Amygdala (tissue), 56 donors: ENCODE data around the gene EED.
A peak's percentile ranks its signal among the peaks of the same experiment; 100 is the strongest.

Experiments
- DNase-seq, 56 donors: peaks; one replicate each; lab custom pipeline; 2025; lab: John Stamatoyannopoulos, UW

The EED gene, protein sequence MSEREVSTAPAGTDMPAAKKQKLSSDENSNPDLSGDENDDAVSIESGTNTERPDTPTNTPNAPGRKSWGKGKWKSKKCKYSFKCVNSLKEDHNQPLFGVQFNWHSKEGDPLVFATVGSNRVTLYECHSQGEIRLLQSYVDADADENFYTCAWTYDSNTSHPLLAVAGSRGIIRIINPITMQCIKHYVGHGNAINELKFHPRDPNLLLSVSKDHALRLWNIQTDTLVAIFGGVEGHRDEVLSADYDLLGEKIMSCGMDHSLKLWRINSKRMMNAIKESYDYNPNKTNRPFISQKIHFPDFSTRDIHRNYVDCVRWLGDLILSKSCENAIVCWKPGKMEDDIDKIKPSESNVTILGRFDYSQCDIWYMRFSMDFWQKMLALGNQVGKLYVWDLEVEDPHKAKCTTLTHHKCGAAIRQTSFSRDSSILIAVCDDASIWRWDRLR

DNA sequence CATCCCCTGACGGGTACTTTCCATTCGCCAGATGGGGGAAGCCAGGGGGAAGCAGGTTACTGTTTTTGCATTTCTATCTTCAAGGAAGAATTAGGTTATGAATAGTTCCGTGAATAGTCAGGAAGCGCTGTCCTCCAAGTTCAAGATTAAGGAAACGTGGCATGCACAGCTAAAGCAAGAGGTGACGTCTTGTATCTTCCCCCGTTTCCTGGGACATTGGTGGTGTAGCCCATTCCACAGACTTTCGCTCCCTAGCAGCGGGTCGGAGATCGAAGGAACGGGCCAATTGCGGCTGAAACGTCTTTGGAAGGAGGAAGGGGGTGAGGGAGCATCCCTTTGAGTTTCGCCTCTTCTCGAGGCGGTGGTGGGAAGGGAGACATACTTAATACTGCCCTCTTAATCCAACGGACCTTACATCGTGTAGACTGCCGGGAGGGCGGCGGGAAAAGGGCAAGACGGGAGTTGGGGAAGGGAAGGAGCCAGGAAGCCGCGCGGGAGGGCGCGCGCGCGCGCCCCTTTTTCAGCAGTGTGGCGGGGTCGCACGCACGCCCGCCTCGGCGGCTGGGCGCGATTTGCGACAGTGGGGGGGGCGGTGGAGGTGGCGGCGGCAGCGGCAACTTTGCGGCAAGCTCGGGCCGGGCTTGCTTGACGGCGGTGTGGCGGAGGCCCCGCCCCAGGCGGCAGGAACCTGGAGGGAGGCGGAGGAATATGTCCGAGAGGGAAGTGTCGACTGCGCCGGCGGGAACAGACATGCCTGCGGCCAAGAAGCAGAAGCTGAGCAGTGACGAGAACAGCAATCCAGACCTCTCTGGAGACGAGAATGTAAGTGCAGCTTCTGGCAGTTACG is at the start of gene EED:
Gene EED (plus strand): TSS at position 232 of the 847 bp plus-strand sequence. CDS start 477 bp downstream, at position 709.
- DNase-seq = peak; percentile 63 to 97 (median 90)

DNA sequence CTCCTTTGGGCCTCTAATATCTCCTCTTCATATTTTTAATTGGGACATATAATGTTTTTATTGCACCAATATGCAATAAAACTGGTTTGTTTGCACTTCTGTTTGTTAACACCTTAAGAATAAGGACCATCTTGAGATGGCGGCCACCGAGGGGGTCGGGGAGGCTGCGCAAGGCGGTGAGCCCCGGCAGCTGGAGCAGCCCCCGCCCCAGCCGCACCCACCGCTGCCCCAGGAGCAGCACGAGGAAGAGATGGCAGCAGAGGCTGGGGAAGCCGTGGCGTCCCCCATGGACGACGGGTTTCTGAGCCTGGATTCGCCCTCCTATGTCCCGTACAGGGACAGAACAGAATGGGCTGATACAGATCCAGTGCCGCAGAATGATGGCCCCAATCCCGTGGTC is 49.6 kb upstream of the EED start:
- DNase-seq = no peak

DNA sequence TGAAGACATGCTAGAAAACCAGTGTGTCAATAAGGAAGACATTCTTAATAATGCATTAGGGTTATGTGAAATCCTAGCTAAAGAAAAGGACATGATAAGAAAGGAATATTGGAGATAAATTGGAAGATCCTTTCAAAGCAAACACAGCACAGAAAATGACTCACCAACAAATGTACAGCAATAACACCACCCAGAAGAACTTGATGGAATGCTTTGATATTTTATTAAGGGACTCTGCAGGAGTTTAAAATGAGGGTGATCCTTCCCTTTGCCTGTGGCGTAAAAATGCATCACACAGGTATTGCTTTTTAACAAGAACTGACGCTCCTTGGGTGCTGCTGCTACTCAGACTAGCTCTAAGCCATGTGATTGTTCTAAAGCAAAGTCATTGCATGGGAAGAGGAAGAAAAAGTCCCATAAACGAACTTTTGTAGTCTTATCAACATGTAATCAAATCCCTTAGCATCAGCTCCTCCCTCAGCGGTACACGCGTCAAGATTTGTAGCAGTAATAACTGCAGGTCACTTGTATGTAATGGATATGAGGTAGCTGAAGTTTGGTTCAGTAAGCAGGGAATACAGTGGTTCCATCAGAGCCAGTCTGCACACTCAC is 48.4 kb upstream of the EED start:
- DNase-seq = no peak

DNA sequence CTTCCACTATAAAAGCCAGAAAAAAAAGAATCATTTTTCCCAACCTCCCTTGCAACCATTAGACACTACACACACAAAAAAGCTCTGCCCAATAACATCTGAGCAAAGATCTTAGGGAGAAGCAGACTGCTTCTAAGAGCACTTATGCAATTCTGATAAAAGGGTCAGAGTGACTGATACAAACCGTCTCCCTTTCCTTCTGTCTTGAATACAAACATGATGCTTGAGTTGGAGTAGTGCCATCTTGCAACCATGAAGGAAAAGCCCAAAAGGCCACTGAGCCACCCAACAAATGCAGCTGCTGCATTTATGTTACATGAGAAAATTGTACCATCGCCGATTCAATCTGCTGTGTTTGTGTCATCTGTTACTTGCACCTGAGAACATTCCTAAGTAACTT is 47.6 kb upstream of the EED start:
- DNase-seq = no peak

DNA sequence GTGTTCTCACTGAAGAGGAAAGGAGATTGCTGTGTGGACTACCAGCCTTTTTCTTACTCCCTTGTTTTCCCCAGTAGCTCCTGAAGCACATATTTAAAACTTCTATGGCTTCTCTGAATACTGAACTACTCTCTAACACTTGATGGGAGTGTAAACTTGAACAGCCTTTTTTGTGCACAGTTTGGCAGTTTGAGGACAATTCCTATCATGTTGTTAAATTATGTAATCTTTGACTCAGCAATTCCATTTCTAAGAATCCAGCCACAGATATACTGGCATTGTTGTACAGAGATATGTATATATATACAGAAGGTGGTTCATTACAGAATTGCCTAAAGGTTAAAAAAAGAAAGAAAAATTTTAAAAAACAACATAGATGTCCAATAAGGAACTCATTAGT is 47.1 kb upstream of the EED start:
- no peak for DNase-seq

DNA sequence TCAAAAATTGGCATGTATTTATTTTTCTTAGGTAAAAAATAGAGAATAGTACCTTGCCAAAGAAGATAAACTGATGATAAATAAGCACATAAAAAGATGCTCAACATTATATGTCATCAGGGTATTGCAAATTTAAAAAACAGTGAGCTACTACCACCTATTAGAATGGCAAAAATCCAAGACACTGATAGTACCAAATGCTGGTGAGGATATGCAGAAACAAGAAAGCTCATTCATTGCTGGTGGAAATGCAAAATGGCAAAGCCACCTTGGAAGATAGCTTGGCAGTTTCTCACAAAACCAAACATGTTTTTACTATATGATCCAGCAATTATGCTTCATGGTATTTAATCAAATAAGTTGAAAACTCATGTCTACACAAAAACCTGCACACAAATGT is 46.4 kb upstream of the EED start:
- DNase-seq = no peak

DNA sequence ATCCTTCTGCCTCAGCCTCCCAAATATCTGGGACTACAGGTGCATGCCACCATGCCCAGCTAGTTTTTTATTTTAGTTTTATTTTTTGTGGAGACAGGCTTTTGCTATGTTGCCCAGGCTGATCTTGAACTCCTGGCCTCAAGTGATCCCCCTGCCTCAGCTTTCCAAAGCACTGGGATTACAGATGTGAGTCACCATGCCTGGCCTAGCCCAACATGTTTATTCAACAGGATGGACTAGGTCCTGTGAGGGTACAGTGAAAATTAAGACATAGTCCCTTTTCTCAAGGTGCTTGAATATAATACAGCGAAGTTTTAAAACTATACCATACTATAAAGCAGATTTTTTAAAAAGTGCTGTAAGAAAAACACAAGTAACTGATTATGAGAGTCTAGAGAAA is 45.2 kb upstream of the EED start:
- DNase-seq = no peak

DNA sequence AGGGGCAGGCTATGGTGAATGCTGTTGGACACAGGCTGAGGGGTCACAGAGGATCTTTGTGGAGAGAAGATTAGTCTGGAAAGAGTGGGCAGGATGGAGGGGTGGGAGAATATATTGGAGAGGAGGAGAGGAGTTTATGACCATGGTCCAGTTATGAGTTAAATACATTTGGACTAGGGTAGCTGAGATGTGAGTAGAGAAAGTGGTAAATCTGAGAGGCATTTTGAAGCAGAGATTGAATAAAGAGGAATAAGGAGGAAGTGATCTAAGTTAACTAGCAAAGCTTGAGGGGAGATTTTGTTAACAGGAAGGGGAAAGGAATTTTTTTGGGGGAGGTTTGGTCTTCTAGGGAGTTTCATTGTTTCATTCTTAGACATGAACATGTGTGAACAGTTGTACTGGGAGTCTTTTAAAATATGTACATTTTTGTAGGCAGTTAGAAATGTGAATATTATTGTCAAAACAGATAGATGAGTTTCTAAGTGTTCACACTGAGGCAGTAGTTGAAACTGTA is 43.1 kb upstream of the EED start:
- no peak for DNase-seq

DNA sequence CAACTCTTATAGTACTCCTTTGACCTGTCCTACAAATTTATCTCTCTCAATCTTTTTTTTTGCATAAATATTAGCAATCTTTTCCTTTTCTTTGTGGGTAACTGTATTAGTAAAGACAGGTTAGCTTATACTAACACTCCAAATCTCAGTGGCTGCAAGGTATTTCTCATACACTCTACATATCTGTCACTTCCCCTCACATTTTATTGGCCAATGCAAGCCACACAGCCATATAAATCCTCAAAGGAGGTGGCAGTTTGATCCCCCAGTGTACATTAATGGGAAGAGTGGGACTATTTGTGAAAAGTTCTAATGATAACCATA is 42.6 kb upstream of the EED start:
- no peak for DNase-seq

DNA sequence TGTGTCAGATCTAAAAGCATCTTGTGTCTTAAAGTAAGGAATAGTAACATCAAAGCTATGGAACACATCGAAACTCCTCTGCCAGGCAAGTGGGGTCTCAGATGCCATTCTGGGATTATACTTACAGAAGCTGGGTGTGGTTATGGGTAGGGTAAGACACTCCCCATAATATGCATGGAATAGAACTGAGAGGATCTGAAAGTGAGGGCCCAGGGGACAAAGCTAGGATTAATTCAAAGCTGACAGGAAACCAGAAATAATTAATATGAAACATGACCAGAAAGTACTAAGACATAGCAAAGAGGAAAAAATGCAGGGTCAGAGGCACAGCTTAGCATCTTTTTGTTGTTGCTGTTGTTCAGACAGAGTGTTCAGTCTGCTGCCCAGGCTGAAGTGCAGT is 40.2 kb upstream of the EED start:
- no peak for DNase-seq

DNA sequence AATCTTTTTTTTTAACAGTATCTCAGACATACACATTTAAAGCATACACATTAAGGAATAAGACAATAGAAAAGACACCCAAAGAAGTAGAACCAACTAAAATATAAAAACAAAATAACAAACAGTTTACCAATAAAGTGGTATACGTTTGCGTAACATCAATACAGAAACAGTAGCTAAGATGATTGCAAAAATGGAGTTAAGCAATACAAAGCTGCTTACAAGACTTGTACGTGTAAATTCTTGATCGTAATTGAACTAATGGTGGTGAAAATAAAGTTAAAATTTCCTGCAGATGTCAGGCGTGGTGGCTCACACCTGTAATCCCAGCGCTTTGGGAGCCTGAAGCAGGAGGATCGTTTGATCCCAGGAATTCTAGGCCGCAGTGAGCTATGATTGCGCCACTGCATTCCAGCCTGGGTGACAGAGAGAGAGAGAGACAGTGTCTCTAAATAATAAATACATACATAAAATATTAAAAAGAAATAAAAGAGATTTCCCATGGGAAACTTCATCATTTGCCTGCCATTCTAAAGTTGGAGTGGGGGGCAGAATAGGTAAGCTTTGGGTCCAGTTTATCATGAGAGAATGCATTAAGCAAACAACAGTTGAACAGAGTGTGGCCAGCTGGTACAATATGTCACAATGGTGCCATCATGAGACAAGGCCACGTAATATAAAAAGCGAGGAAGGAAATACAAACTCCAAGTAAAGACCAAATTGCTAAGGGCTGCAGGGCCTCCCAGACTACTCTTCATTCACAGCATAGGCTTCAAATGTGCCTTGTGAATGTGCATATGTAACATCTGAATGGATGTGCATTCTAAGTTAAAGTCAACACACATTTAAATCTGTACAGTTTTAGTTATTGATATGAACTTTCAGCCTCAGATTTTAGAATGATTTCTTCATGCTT is 38.9 kb upstream of the EED start:
- DNase-seq = peak in 1 of 56 donors; percentile 14

DNA sequence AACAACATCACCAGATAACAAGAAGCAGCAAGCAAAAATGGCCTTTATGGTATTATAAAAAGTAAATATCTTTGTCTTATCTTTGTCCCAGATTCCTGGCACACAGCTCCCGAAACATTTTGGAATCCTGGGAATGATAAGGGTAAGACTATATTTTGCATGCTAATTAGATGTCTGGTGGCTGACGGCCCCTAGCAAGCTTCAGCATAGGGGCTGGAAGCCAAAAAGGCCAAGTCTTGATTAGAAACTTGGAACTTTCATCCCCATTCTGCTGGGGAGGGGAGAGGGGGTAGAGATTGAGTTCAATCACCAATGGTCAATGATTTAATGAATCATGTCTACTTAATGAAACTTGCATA is 38.2 kb upstream of the EED start:
- DNase-seq = no peak

DNA sequence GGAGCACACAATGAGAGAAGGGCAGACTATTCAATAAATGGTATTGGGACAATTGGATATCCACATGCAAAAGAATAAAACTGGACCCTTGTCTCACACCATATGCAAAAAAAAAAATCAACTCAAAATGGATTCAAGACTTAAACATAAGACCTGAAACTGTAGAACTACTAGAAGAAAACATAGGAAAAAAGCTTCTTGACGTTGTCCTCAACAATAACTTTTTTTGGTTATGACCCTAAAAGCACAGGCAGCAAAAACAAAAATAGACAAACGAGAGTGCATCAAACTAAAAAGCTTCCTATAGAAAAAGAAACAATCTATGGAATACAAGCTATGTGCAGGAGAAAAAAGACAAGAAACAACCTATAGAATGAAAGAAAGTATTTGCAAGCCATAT is 37.1 kb upstream of the EED start:
- DNase-seq = no peak

DNA sequence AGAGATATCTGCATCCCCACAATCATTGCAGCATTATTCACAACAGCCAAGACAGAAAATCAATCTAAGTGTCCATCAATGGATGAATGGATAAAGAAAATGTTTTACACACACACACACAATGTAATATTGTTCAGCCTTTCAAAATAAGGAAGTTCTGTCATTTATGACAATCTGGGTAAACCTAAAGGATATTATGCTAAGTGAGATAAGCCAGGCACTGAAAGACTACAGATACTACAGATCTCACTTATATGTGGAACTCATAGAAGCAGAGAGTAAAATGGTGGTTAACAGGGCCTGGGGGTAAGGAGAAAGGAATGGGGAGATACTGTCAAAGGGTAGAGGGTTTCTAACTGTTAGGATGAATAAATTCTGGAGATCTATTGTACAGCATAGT is 36.0 kb upstream of the EED start:
- no peak for DNase-seq

DNA sequence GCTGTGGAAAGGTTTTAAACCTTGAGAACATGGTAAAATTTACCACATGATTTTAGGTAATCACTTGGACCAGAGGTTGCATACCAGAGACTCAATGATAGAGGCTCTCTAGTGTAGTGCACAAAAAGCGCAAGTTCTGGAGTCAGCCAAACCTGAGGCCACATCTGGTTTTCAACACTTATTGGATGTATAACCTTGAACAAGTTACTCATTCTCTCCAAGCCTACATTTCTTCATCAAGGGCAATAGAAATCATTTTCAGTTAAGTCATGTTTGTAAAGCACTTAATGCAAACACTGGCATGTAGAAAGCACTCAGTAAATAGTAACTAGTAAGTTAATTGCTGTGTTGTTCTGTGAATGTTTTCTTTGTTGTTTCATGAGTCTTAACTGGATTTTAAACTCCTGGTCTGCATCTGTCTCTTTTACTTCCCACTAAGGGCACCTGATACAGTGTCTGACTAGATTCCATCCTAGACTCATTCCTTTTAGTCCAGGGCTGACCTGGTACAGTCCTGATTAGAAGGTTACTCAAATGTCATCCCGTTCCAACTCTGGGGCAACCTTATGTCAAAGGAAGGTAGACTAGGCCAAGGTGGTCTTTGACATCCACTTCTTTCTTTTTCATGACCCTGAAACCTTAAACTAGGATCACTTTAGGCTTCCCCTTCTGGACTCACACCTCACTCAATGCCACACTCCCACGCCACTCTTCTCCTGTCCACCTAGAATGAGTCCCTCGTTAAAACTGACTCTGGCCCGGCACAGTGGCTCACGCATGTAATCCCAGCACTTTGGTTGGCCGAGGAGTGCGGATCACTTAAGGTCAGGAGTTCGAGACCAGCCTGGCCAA is 34.5 kb upstream of the EED start:
- DNase-seq = no peak

DNA sequence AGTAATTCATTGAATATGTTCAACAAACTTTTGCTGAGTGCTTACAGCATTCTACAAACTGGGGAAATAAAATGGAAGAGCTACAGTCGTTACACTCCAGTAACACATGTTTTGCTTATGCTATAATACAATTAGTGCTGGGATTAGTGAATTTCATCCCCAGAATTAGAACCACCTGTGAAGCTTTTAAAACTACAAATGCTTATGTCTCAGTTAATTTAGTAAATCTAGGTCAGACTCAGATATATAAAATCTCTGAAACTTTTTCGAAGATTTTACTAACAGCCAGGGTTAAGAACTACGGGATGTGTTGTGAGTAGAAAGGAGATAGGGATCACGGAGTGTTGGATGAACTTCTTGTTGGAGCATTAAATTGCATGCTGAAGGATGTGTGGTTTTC is 33.7 kb upstream of the EED start:
- no peak for DNase-seq

DNA sequence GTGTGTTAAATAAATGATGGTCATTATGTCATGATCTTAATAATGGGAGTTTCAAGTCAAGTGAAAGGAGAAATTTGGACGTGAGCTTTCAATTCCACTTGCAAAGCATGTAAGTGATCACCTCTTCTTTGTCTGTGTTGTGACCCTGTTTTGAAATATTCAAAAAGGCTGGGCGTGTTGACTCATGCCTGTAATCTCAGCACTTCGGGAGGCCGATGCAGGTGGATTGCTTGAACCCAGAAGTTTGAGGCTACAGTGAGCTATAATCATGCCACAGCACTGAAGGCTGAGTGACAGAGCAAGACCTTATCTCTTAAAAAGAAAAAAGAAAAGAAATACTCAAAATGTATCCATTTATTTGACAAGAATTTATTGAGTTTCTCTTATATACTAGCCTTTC is 32.9 kb upstream of the EED start:
- no peak for DNase-seq

DNA sequence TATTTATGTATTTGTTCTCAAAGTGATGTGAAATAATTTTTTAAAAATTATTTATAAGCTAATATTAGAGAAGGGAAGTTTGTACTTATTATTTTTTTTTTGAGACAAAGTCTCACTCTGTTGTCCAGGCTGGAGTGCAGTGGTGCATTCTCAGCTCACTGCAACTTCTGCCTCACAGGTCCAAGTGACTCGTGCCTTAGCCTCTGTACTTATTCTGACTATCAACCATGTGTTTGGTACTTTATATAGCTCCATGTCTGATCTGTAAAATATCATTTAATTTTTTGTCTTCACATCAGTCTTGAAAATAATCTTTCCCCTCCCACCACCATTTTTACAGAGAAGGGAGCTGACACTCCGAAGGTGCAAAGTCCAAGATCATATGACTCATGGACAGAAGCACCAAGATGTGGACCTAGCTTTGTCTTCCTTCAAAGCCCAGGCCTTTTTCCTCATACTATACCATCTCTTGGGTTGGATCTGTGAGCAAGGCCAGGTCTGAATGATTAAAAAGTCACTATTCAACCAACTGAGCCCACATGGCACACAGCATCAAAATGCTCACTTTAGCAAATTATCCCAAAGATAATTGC is 32.4 kb upstream of the EED start:
- no peak for DNase-seq

DNA sequence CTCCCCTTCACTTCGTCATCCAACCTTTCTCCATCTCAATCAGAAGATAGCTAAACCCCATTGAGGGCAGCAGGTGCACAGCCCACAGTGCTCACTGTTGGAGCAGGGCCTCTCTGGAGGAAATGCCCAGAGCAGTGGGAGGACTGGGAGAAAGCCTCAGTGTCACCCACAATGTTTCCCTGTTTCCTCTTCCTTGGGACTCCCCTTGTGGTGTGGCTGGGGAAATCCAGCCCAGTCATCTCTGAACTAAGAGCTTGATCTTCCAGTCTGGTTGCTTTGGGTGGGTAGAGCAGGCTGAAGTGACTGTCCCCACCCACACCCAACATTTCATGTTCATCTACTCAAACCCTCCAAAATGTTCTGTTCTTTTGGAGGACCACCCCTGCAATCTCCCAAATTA is 29.8 kb upstream of the EED start:
- DNase-seq = no peak
